NCI-H2107 (cell line): ENCODE measurements around the gene KCNB1.

Experiments
- DNase-seq: peaks from one replicate; lab custom pipeline; 2025; lab: John Stamatoyannopoulos, UW

The KCNB1 gene

GRCh38 chr20:49388744-49389143 is 93.7 kb downstream of the KCNB1 start:
- no peak for DNase-seq

- no peak for DNase-seq
Observed at GRCh38 chr20:49387581-49387939, 94.9 kb downstream of the KCNB1 start.

- DNase-seq, result peak; percentile 86
Observed at GRCh38 chr20:49386848-49387580, 95.5 kb downstream of the KCNB1 start.

- DNase-seq, result no peak
Observed at GRCh38 chr20:49385465-49385864, 97.0 kb downstream of the KCNB1 start.

GRCh38 chr20:49384437-49385434 is 97.7 kb downstream of the KCNB1 start:
- peak; percentile 35 for DNase-seq

GRCh38 chr20:49381558-49382493 is 100.6 kb downstream of the KCNB1 start:
- peak; percentile 71 for DNase-seq

GRCh38 chr20:49380337-49380780 is 102.1 kb downstream of the KCNB1 start:
- DNase-seq, result no peak

- DNase-seq, result no peak
Observed at GRCh38 chr20:49379338-49379737, 103.1 kb downstream of the KCNB1 start.

- no peak for DNase-seq
Observed at GRCh38 chr20:49377326-49377725, 105.1 kb downstream of the KCNB1 start.

GRCh38 chr20:49375170-49375569 is 107.3 kb downstream of the KCNB1 start:
- no peak for DNase-seq

GRCh38 chr20:49372095-49372734 is 110.3 kb downstream of the KCNB1 start:
- no peak for DNase-seq

- DNase-seq, result no peak
Observed at GRCh38 chr20:49368596-49368995, 113.9 kb downstream of the KCNB1 start.

GRCh38 chr20:49367113-49367512 is 115.4 kb downstream of the KCNB1 start:
- DNase-seq, result no peak

- DNase-seq, result no peak
Observed at GRCh38 chr20:49366687-49367086, 115.8 kb downstream of the KCNB1 start.

GRCh38 chr20:49361862-49362660 is 120.4 kb downstream of the KCNB1 start:
- DNase-seq, result no peak

GRCh38 chr20:49360242-49360968 is 122.1 kb downstream of the KCNB1 start:
- DNase-seq, result no peak

- DNase-seq, result no peak
Observed at GRCh38 chr20:49356676-49357075, 125.8 kb downstream of the KCNB1 start.

GRCh38 chr20:49354673-49355072 is 127.8 kb downstream of the KCNB1 start:
- DNase-seq, result no peak

GRCh38 chr20:49353348-49353747 is 129.1 kb downstream of the KCNB1 start:
- no peak for DNase-seq

GRCh38 chr20:49352751-49353150 is 129.7 kb downstream of the KCNB1 start:
- DNase-seq, result no peak
